NCI-H524 (cell line): ENCODE results near the gene KCNH3.

Experiments used
- DNase-seq, 2 experiments: peaks; one replicate each; lab custom pipeline; 2025; lab: John Stamatoyannopoulos, UW

Gene KCNH3

DNA sequence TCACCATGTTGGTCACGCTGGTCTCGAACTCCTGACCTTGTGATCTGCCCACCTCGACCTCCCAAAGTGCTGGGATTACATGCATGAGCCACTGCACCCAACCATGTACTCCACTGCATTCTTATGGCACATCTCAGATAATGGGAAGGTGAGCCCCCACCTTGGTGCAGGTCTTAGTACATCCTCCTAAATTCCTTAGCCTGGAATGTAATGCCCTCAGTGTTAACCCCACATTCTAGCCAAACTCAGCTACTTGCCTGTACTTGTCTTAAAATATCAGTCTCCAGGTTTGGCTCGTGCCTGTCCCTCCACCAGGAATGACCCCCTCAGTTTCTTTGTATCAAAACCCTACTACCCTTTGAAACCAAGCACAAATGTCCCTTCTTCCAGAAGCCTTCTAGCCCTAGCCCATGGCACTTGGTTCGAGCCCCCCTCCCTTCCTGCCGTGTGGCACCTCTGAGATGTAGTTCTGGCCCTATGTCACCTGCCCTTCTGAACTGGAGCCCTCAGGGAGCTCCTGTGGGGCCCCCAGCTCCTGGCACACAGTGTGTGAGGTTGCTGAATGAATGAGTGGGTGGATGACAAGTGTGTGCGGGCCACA is 8.4 kb downstream of the KCNH3 start:
- DNase-seq = no peak

DNA sequence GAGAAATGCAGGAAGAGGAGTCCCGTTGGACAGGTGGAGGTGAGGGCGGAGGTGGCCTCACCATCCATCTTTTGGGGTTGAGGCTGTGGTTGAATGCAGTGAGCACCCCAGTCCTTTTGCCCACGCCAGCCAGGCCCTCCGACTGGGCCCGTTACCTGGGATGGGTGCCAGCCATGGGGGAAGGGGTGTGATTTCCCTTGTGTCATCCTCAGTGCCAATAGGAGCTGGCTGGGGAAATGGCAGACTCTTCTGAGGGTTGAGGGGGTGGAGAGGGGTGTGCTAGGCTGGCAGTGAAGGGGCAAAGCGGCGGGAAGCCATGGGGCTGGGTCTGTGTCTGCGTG is 9.6 kb downstream of the KCNH3 start:
- DNase-seq = no peak

DNA sequence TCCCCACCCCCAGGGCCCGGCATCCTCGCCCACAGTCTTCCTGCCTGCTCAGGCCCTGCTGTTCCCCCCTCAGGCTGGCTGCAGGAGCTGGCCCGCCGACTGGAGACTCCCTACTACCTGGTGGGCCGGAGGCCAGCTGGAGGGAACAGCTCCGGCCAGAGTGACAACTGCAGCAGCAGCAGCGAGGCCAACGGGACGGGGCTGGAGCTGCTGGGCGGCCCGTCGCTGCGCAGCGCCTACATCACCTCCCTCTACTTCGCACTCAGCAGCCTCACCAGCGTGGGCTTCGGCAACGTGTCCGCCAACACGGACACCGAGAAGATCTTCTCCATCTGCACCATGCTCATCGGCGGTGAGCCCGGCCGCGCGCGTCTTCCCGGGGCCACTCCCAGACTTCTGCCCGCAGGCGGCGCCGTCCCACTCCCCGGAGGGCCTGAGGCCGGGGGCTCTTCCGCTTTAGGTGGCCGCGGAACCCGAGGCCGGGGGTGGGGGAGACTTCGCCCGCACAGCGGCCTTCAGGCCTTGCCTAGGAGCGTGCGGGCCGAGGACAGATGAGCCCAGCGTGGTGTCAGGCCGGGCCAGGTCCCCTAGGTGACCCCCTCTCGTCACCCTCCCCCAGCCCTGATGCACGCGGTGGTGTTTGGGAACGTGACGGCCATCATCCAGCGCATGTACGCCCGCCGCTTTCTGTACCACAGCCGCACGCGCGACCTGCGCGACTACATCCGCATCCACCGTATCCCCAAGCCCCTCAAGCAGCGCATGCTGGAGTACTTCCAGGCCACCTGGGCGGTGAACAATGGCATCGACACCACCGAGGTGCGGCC is 10.2 kb downstream of the KCNH3 start:
- no peak for DNase-seq

DNA sequence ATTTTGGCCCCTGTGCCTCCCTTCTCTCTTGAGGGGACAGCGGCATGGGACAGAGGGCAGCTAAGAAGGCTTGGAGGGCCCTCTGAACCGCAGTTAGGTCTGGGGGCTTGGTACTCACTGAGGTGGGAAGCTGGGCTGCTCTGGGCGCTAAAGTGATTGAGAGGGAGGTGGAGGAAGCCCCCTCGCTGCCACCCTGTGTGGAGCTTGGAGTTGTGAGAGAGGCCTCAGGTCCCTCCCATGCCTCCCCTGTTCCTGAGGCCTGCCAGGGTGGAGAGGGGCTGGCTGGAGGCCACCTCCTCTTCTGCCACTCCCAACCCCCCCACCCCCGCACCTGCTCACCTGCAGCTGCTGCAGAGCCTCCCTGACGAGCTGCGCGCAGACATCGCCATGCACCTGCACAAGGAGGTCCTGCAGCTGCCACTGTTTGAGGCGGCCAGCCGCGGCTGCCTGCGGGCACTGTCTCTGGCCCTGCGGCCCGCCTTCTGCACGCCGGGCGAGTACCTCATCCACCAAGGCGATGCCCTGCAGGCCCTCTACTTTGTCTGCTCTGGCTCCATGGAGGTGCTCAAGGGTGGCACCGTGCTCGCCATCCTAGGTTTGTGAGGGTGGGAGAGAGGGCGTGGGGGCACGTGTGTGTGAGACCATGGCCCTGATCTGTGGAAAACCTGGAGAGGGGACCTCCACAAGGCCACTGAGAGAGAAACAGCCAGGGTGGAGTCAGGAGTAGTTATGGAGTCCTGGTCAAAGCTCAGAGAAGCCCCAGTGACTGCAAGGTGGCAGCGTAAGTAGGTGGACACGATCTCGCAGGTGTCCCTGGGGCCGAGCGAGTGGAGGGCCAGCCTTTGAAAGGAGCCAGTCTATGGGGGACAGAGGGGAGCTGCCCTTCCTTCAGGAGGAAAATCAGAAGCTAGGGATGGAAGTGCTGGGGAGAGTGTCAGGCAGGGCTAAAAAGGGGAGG is 11.2 kb downstream of the KCNH3 start:
- DNase-seq = no peak

DNA sequence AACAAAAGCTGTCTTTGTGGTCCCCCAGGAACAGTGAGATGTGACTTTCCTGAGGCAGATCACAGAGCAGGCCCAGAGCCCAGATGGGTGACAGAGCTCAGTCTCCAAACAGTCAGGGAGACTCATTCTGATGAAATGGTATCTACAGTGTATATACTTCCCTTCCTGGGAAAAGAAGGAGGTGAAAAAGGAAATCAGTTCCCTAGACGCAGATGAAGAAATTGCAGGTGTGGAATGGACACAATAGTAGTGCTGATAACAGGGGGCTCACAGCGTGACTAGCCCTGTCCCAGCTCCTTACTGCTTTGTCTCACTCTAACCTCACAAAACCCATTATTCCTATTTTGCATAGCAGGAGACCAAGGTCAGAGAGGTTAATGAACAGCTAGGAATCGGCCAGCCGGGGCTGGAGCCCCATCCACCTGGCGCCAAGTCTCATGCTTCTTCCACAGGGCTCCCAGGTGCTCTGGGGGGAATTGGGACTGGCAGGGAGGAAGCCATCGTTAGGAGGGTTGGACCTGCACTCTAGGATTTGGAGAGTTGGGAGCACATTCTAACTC is 11.9 kb downstream of the KCNH3 start:
- DNase-seq = no peak

DNA sequence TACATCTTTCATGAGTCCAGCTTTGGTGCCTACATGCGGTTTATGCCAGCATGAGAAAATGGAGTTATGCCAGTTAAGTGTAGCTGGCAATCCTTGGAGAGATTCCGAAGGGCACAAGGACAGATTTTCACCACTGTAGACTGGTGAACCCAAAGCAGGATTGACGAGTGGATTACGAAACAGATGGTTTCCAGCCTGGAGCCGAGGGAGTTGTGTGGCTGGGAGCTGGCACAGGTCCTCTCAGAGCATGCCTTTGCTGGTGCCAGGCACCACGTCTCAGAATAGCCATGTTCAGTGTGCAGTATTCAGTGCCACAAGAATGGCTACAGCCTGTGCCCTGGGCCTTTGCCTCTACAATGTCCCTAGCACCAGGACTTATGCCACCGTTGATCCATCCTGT is 13.2 kb downstream of the KCNH3 start:
- peak in 1 of 2 experiments; percentile 58 for DNase-seq

DNA sequence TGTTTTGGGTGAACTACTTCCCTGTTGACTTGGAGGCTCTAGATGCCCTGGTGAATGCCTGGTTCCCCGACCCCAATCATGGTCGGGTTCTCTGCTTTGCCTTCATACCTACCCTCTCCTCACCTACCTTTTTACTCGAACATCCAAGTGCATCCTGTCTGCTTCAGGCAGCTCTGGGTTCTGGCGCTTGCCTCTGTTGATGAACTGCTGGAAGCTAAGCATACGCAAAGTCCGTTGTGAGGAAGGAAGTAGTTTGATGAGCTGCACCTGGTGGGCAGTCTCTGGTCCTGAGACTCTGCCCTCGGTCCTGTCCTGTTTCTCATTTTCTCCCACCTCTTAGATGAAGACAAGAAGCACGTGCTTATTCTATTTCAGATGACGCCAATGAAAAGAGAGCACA is 13.6 kb downstream of the KCNH3 start:
- DNase-seq = no peak

DNA sequence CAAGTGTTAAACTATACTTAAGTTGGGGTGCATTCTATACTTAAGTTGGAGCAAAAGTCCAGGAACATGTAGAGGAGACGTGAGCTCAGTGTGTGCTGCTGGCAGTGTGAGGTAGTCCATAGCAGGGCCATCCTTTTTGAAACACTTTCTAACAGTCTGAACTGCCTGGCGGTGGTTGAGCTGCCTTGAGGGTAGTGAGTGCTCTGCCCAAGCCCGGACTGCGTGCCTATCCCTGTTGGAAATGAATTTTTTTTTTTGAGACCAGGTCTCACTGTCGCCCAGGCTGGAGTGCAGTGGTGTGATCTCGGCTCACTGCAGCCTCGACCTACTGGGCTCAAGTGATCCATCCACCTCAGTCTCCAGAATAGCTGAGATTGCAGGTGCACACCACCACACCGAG is 14.1 kb downstream of the KCNH3 start:
- no peak for DNase-seq

DNA sequence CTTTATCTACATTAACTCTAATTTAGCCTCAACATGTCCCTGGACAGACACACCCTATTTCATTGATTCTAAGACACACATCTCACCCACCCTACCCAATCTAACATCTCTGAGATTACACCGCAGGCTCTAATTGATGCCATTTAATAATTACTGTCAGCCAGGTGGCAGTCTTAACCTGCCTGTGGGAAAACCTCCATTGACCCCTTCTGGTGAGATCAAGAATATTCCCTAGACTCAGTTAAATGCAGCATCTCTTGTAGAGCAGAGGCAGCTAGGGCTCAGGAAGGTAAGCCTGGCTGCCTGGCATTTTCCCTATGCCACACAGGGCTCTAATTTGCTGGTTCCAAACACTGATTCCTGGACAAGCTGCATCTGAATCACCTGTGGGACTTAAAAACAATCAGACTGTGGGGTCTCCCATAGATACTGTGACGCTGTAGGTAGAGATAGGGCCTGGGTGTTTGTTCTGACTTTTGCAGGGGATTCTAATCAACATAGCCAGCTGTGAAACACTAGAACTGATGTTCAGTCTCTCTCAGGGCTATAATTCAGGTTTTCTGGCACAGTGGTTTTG is 14.8 kb downstream of the KCNH3 start:
- DNase-seq = peak; percentile 33 to 82

DNA sequence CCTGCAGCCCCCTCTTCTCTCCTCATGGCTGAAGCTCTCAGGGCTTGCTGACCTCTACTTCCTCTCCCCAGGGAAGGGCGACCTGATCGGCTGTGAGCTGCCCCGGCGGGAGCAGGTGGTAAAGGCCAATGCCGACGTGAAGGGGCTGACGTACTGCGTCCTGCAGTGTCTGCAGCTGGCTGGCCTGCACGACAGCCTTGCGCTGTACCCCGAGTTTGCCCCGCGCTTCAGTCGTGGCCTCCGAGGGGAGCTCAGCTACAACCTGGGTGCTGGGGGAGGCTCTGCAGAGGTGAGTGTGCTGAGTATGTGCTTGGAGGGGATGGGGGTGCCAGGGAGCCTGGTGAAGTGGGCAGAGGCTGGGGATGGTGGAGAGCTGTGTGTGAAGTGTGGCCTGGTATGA is 15.4 kb downstream of the KCNH3 start:
- DNase-seq = no peak

DNA sequence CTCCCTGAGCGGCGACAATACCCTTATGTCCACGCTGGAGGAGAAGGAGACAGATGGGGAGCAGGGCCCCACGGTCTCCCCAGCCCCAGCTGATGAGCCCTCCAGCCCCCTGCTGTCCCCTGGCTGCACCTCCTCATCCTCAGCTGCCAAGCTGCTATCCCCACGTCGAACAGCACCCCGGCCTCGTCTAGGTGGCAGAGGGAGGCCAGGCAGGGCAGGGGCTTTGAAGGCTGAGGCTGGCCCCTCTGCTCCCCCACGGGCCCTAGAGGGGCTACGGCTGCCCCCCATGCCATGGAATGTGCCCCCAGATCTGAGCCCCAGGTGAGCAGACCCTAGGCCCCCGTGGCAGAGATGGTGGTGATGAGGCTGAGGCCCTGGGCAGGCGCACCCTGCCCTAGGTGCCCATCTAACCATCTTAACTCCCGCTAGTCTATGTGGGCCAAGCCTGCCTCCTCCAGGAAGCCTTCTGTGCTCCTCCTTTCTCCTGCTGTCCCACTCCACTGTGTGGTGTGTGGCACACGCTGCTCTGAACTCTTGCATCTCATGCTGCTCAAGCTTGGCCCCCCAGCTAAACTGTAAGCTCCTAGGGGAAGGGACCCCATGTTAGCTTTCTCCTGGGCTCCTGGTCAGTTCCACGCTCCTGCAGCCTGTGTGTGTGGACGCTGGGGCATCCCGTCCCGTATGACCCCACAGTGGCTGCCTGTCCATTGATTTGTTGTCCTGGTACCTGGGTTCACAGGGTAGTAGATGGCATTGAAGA is 17.0 kb downstream of the KCNH3 start:
- DNase-seq = no peak

DNA sequence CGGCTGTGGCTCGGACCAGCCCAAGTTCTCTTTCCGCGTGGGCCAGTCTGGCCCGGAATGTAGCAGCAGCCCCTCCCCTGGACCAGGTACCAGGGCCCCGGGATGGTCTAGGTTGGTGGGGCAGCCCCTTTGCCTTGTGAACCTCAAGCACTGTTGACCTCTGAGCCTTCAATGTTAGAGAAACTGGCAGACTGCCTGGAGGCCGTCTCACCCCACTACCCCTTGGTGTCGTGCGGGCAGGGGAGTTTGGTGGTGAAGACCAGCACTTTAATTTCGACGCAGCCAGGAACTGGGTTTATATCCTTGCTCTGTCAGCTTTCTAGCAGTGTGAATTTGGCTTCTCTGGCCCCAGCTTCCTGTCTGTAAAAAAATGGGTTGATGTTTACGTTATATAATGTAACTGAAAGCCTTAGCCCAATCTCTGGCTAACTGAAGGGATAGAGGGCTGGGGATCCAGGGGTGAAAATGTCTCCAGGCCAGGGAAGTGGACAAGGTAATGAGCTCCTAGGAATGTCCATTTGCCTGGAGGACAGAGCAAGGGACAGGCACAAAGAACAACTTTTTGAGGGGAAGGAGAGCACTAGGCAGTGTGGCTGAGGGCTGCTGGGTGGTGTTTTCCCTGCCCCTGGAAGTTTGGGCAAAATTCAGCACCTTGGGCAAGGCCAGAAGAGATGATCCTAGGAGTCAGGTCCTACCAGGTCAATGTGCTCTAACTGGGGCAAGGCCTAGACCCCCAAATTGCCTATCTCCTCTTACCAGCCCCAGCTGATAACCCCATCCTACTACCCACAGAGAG is 17.8 kb downstream of the KCNH3 start:
- DNase-seq = no peak

DNA sequence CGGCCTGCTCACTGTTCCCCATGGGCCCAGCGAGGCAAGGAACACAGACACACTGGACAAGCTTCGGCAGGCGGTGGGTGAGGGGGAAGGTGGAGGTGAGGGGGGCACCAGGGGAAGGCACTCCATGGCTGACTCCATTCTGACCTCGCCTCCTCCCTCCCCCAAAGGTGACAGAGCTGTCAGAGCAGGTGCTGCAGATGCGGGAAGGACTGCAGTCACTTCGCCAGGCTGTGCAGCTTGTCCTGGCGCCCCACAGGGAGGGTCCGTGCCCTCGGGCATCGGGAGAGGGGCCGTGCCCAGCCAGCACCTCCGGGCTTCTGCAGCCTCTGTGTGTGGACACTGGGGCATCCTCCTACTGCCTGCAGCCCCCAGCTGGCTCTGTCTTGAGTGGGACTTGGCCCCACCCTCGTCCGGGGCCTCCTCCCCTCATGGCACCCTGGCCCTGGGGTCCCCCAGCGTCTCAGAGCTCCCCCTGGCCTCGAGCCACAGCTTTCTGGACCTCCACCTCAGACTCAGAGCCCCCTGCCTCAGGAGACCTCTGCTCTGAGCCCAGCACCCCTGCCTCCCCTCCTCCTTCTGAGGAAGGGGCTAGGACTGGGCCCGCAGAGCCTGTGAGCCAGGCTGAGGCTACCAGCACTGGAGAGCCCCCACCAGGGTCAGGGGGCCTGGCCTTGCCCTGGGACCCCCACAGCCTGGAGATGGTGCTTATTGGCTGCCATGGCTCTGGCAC is 18.5 kb downstream of the KCNH3 start:
- no peak for DNase-seq

DNA sequence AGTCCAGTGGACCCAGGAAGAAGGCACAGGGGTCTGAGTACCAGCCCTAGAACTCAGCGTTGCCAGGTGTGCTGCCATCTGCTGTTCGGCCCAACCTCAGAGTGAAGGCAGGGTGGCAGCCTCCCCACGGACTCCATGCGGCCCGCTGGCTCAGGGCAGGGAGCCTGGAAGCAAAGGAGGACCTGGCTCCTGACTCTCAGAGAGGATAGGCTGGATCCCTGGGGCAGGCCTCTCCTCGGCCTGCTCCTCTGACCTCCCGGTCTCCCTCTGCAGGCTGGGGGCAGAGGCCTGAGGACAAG is 19.0 kb downstream of the KCNH3 start:
- DNase-seq = peak; percentile 40 to 59

DNA sequence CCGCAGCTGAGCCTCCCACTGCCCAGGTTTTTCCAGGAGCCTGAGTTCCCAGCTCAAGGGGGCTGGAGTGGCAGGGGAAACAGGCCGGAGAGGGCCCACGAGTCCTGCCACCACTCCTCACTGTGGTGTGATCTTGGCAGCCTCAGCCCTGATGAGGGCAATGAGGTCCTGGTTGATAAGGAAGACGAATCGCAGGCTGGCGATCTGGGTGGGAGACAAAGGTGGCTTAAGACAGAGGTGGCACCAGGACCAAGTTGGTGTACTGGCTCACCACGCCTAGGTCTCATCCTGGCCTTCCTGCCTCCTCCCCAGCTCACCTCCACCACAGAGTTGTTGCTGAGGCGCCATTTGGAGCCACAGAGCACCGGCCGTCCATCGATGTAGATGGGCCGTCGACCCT is 19.7 kb downstream of the KCNH3 start:
- DNase-seq = no peak

DNA sequence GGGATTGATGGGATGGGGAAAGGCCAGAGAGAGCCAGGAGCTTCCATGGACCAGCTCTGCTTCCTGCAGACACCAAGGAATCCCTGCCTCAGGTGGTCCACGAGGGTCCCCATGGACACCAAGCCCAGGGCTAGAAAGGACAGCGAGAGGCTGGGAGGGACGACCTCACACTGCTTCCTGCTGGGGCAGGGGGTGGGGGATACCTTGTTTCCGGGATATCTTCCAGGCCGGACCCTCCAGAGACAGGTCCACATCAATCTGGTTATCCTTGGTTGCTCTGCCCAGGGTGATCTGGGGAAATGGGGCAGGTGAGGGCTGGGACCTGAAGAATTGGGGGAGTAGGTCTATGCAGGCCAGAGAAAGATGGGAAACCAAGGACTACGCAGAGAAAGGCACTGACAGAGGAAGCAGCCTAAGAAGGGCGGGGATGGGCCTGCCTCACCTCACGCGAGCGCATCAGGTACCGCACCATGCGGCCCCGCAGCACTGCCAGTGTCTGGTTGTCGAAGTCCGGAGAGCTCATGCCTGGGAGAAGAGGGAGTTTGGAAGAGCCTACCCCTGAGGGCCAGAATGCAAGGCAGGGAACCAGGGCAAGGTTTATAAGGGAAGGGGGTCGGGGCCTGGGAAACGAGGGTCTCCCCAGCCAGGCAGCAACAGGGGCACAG is 20.3 kb downstream of the KCNH3 start:
- no peak for DNase-seq

DNA sequence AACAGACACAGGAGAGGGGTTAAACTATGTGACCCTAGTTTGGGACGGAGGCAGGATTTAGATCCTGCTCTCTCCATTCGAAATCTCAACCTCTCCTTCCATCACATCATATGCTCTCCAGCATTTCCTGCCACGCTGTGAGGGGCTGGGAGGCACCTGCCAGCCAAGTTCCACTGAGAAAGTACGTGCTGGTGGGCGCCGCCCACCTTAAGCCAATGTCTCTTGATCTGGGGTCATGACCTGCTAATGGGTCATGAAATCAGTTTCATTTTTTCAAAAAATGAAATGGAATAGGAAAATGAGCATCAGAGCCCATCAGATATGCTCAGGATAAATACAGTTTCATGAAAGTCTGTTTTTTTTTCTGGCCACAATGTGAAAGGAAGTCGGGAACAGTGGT is 21.9 kb downstream of the KCNH3 start:
- DNase-seq = no peak

DNA sequence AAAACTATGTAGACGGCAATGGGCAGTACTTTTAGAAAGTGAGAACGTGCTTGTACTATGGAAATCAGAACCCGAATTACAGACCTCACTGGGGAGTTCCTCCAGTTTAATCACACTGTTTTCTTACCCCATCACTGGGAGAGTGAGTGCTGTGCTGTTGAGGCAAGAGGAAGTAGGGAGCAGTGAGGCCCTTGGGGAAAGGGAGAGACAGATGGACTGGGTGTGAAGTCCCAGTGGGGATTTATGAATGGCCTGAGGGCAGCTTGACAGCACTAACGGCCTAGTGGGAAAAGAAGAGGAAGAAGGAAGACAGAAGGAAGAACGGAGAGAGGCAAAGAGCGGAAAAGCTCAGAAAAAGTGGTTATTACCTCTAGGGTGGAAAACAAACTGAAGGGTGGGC is 23.4 kb downstream of the KCNH3 start:
- DNase-seq = no peak

DNA sequence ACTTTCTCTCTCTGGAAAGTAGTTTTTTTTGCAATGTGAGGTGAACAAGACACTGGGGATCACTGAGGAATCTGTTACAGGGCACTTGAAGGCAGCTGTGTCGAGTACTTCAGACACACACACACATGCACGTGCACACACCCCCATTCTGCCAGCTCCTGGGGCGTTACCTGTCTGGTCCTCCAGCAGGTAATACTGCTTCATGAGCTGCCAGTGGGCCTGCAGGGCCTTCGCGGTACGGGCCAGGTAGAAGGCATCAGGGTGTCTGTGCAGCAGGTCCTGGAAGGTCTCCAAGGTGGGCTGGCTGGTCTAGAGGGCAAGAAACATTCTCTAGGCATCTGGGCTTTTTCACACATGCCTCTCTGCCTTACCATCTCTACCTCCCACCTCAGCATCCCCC is 24.0 kb downstream of the KCNH3 start:
- no peak for DNase-seq
